ENCODE data around the gene QPCTL. TPM values are rescaled to one million over a fixed set of nuclear protein-coding genes. Genes with fewer than 3 reads are reported as not detected.
A peak's percentile ranks its signal among the peaks of the same experiment; 100 is the strongest.

QPCTL gene
- total and polyA plus RNA-seq, 9 of the 15 experiments (the other 6 are each of a cell fraction or from before 2014, with no cell fraction given): 0.99 to 31.3 (median 12.7) TPM

DNA sequence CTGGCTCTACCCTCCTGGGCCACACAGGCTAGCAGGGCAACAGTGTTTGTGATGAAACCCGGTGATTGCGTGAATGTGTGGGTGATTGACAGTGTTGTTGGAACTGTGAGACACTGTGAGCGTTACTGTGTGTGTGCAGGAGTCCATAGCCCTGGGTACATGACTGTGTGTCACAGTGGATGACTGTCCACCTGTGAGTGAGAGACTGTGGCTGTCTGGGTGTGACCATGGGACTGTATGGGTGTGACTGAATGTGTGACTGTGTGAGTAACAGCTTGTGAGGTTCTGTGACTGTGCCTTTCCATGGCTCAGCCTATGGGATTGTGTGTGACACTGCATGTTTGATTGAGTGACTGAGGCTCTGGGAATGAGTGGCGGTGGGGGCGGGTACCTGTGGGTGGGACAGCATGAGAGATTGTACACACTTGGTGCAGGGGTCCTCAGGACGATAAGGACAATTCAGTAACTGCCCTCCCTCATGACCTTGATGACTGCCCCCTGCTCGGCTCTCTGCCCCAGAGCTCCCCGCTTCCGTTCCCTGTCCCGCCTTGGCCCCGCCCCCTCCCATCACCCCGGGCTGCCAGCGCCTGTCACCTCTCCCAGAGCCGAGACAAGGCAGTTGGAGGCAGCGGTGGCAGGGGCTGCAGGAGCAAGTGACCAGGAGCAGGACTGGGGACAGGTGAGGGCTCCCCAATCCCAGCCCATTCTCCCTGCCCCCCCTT is 24.7 kb upstream of the QPCTL start, which contains the start of gene GIPR:
Gene GIPR, plus strand, starts transcription at position 602 of the 722 bp plus-strand sequence. CDS start 1,300 bp downstream, outside the sequence.
- peak; percentile 87 for FAIRE-seq
- TF ChIP-seq ZNF780A (CRISPR knock-in tag; IDR thresholded peaks at IDR 0.05) (no peak), RB1 (IDR thresholded peaks at IDR 0.05; ENCODE audit: low read depth) (peak; percentile 28; the same call in 1 of the 2 replicates), CEBPB (tag; IDR thresholded peaks at IDR 0.05) (peak; percentile 72), SLC30A9 (CRISPR knock-in tag; IDR thresholded peaks at IDR 0.05) (no peak), FOSL1 (tag; conservative IDR thresholded peaks at IDR 0.05) (peak; percentile 42; the same call in 1 of the 2 replicates), SNAPC5 (CRISPR knock-in tag; IDR thresholded peaks at IDR 0.05) (no peak), ETS2 (tag; IDR thresholded peaks at IDR 0.05; ENCODE audit: borderline replicate concordance, poor library complexity, severe bottlenecking) (no peak), POLR3A (IDR thresholded peaks at IDR 0.05; ENCODE audit: borderline replicate concordance, extremely low read depth, insufficient read depth, insufficient read length) (no peak), FOXK2 (conservative IDR thresholded peaks at IDR 0.05 in 1 of 2, IDR thresholded peaks at IDR 0.05 in 1 of 2; ENCODE audit: low read depth in 2 of 2) (peak in 1 of 2 experiments; percentile 38; a peak in 1 of 4 replicates), TAF7 (tag; IDR thresholded peaks at IDR 0.05) (no peak)
- TF ChIP-seq, protein P1, sequence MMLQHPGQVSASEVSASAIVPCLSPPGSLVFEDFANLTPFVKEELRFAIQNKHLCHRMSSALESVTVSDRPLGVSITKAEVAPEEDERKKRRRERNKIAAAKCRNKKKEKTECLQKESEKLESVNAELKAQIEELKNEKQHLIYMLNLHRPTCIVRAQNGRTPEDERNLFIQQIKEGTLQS (IDR thresholded peaks at IDR 0.05): peak; percentile 50
- TF ChIP-seq, protein P1 (CRISPR knock-in tag; conservative IDR thresholded peaks at IDR 0.05): no peak

More for the DNA sequence above, 24.7 kb upstream of the QPCTL start, which contains the start of gene GIPR:
- in situ Hi-C loops (cut with MboI): no loop called here
- Histone ChIP-seq H3K9ac (ENCODE audit: insufficient read depth in 1 of 2, low read depth in 2 of 2, low read length in 2 of 2) (peak within 1 kb of the TSS; percentile 88 to 97), H3K79me2 (ENCODE audit: control insufficient read depth, insufficient read depth, low read length) (peaks cover 33% of the 10 kb centered on the region), H3K9me3 (replicated peaks; ENCODE audit: control insufficient read depth, insufficient read depth, low read depth, low read length) (no peaks in the 10 kb centered on the region), H3K4me2 (ENCODE audit: insufficient read depth, low read length) (peak within 1 kb of the TSS; percentile 91), H3K4me1 (replicated peaks in 1 of 2; ENCODE audit: control insufficient read depth in 2 of 2, insufficient read depth in 2 of 2, low read length in 2 of 2) (peaks cover 16 to 40% of the 10 kb centered on the region in 2 experiments; a peak in 4 of 5 replicates), H3K27ac (ENCODE audit: extremely low read depth, low read depth, low read length) (peak within 1 kb of the TSS; percentile 92), H3K27me3 (ENCODE audit: control insufficient read depth in 2 of 2, insufficient read depth in 2 of 2, low read length in 2 of 2) (no peaks in the 10 kb centered on the region; a peak in 1 of 5 replicates), H3K4me3 (peak within 1 kb of the TSS; percentile 58), H3K9me1 (ENCODE audit: control insufficient read depth, insufficient read depth, low read length) (no peaks in the 10 kb centered on the region), H3K36me3 (ENCODE audit: control insufficient read depth, insufficient read depth, low read length) (peaks cover 15% of the 10 kb centered on the region), H2AFZ (ENCODE audit: low read depth, low read length) (peak within 1 kb of the TSS; percentile 99), H4K20me1 (replicated peaks; ENCODE audit: control insufficient read depth, insufficient read depth, low read length) (peaks cover 3% of the 10 kb centered on the region; the same call in 1 of the 2 replicates)
- intact Hi-C loops (cut with micrococcal nuclease): no loop called here
- ChIA-PET POLR2A (interaction anchor here (0.6 to 2.7 kb wide), 8 partner anchors 9 to 227 kb away, joined by 3 to 7 read pairs (median 4); no protein-coding TSS in a partner anchor), CTCF (ENCODE audit: low intra/inter-chr PET ratio) (interaction anchor here (0.6 kb wide), 1 partner anchor 14 kb away, joined by 3 read pairs; no protein-coding TSS in a partner anchor)
- WGBS (ENCODE audit: insufficient coverage, low coverage, missing lambda C conversion rate): under 1% methylated on average over 7 of the region's 15 CpGs
- BruUV-seq (replicated peaks): no TSS peak
- ATAC-seq: peak; percentile 68
- DNase-seq (ENCODE audit: extremely low read depth in 1 of 4, low spot score in 3 of 4): peak; percentile 88 to 91 (median 88)

Measured in K562 (cell line).